DOHH2 (cell line): ENCODE results near the gene DOCK10.

Source experiments
- CTCF ChIP-seq: fragments of 200-600 bp; sonication (generic); IDR thresholded peaks from one replicate; pipeline ENCODE4 v1.5.1; 2014; ENCODE audit warnings: antibody characterized with exemption, mild to moderate bottlenecking, low read depth, low read length; ENCODE audit not compliant: poor library complexity, severe bottlenecking
- EZH2phosphoT487 ChIP-seq: fragments of 200-600 bp; sonication (generic); IDR thresholded peaks from 2 replicates; pipeline ENCODE4 v1.6.1; 2017; ENCODE audit warnings: borderline replicate concordance, mild to moderate bottlenecking, antibody characterized with exemption, low read length, moderate library complexity, mixed read lengths

DNA sequence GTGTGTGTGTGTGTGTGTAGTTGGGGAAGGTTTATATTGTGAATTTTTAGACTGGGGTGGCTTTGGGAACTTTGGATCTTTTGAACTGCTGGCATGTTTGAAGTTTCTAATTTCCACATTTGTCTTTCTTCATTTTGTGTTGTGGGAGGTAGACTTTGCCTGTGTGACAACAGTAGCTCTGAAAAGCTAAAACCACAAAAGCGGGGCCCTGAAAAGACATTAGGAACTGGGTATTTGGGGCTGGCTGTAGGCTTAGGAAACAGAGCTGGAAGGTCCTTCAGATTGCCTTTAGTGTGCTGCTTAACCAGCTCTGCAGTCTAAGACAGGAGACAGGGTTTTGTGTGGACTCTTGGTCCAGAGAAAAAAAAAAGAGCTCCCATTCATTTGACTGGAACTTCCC lies 27.2 kb upstream of the DOCK10 start:
- TF ChIP-seq CTCF (no peak), EZH2phosphoT487 (no peak)
